OCI-LY7 (cell line): Measurements from ENCODE around the gene PEPD.

ENCODE experiments used
- CTCF ChIP-seq: fragments of 200-600 bp; sonication (generic); conservative IDR thresholded peaks from 2 replicates; pipeline ENCODE4 v1.5.1; 2014; ENCODE audit warnings: mild to moderate bottlenecking, antibody characterized with exemption, low read length, moderate library complexity, mixed read lengths
- EZH2phosphoT487 ChIP-seq: fragments of 200-600 bp; sonication (generic); IDR thresholded peaks from 2 replicates; pipeline ENCODE4 v1.6.1; 2018; ENCODE audit warnings: low read depth, borderline replicate concordance, mild to moderate bottlenecking, mixed run types, antibody characterized with exemption, low read length, moderate library complexity, mixed read lengths

- TF ChIP-seq CTCF (no peak), EZH2phosphoT487 (no peak)
Observed at GRCh38 chr19:33410915-33411401, 110.6 kb downstream of the PEPD start.
